ENCODE data around the gene P2RY10. TPM values are rescaled to one million over a fixed set of nuclear protein-coding genes. Genes with fewer than 3 reads are reported as not detected.
A peak's percentile ranks its signal among the peaks of the same experiment; 100 is the strongest.
"Not testable (repeated sequence)": the region's sequence is repeated elsewhere in the genome, so short reads cannot be mapped to it uniquely, and the experiment has no call there.

The P2RY10 gene
- total and polyA plus RNA-seq, 3 experiments from 2014 or later, result 58.8 to 66.4 (median 64.9) TPM

GRCh38 chrX:78989349-78989748 is 44.2 kb downstream of the P2RY10 start:
- Mint-ChIP-seq H3K36me3 (peaks cover 5 to 19% (median 7%) of the 10 kb centered on the region in 3 donors), H3K9me3 (peaks cover 1 to 12% (median 5%) of the 10 kb centered on the region in 5 donors), H3K27ac (peak overlapping the region in 1 of 8 donors; percentile 87), H3K4me1 (no peaks in the 10 kb centered on the region), H3K27me3 (peaks cover 0 to 2% of the 10 kb centered on the region in 2 donors), H3K4me3 (no peak overlapping the region)
- H3K27ac ChIP-seq (ENCODE audit: low read depth, low read length), result no peak overlapping the region
- no peak overlapping the region for H3K4me3 ChIP-seq (ENCODE audit: low read length)
- no peak for DNase-seq
- no peaks in the 10 kb centered on the region for H3K4me1 ChIP-seq (ENCODE audit: insufficient read depth, low read length)
- no peaks in the 10 kb centered on the region for H3K9me3 ChIP-seq (ENCODE audit: low read length)
- ChIA-PET POLR2A (no interaction called here), CTCF (no interaction called here)
- no peaks in the 10 kb centered on the region for H3K27me3 ChIP-seq (ENCODE audit: insufficient read depth, low read length, poor library complexity, severe bottlenecking)
- H3K36me3 ChIP-seq (ENCODE audit: insufficient read depth, low read length), result no peaks in the 10 kb centered on the region

GRCh38 chrX:78997870-78998558 is 52.8 kb downstream of the P2RY10 start:
- Mint-ChIP-seq H3K27ac (peak overlapping the region in 1 of 8 donors; percentile 66), H3K4me1 (peaks cover 12 to 20% (median 17%) of the 10 kb centered on the region in 3 donors), H3K27me3 (peaks cover 0 to 5% of the 10 kb centered on the region in 2 donors), H3K36me3 (peaks cover 0 to 3% (median 0%) of the 10 kb centered on the region in 3 donors), H3K9me3 (peaks cover 0 to 1% (median 0%) of the 10 kb centered on the region in 5 donors), H3K4me3 (peak overlapping the region in 5 of 7 donors; percentile 1 to 63 (median 54))
- Histone ChIP-seq H3K36me3 (ENCODE audit: insufficient read depth, low read length) (no peaks in the 10 kb centered on the region), H3K4me3 (ENCODE audit: low read length) (no peak overlapping the region), H3K27me3 (ENCODE audit: insufficient read depth, low read length, poor library complexity, severe bottlenecking) (no peaks in the 10 kb centered on the region), H3K4me1 (ENCODE audit: insufficient read depth, low read length) (peaks cover 8% of the 10 kb centered on the region), H3K9me3 (ENCODE audit: low read length) (no peaks in the 10 kb centered on the region), H3K27ac (ENCODE audit: low read depth, low read length) (no peak overlapping the region)
- DNase-seq, result peak in 4 of 5 donors; percentile 4 to 63 (median 14)
- CTCF ChIA-PET, result interaction anchor here (1.1 kb wide), 1 partner anchor 84 kb away, joined by 3 read pairs; no protein-coding TSS in a partner anchor
- POLR2A ChIA-PET, result interaction anchor here (0.6 kb wide), 1 partner anchor 369 kb away, joined by 6 read pairs; the partner anchor contains the start of gene ITM2A

- CTCF ChIA-PET; H3K27me3 ChIP-seq (ENCODE audit: insufficient read depth, low read length, poor library complexity, severe bottlenecking); POLR2A ChIA-PET; H3K4me3 ChIP-seq (ENCODE audit: low read length); H3K4me1 Mint-ChIP-seq; H3K27ac ChIP-seq (ENCODE audit: low read depth, low read length); H3K27me3 Mint-ChIP-seq; H3K9me3 ChIP-seq (ENCODE audit: low read length); H3K36me3 ChIP-seq (ENCODE audit: insufficient read depth, low read length); H3K27ac Mint-ChIP-seq; DNase-seq; H3K4me3 Mint-ChIP-seq; H3K4me1 ChIP-seq (ENCODE audit: insufficient read depth, low read length): not testable (repeated sequence)
- Mint-ChIP-seq H3K9me3 (peaks cover 2 to 13% (median 7%) of the 10 kb centered on the region in 5 donors), H3K36me3 (peaks cover 0 to 10% (median 2%) of the 10 kb centered on the region in 3 donors)
These were observed 62.3 kb downstream of the P2RY10 start for GRCh38 chrX:79007540-79007939.

Other genes with a start within 250 kb of the P2RY10 start
- gene LPAR4, start 197.7 kb upstream of the P2RY10 start, total RNA-seq, result not detected
- not detected for gene LPAR4, start 197.7 kb upstream of the P2RY10 start, polyA plus RNA-seq
- 10 to 100 TPM; 29.8 to 30.5 TPM for gene GPR174, start 199.3 kb downstream of the P2RY10 start, total RNA-seq
- gene GPR174, start 199.3 kb downstream of the P2RY10 start, polyA plus RNA-seq, result 11.6 TPM